AG04450 (cell line): ENCODE data around the gene GRK7. TPM values are rescaled to one million over a fixed set of nuclear protein-coding genes. Genes with fewer than 3 reads are reported as not detected.

Experiments
- CTCF ChIA-PET: fragments of 300-600, 350-600 bp; formaldehyde crosslinking; extraction: SDS; loops from one replicate; lab custom pipeline; 2022; ENCODE audit warnings: antibody characterized with exemption, inconsistent platforms; lab: Charles Lee
- POLR2A ChIA-PET: fragments of 350-600 bp; formaldehyde crosslinking; extraction: SDS; loops from one replicate; lab custom pipeline; 2021; ENCODE audit warnings: antibody characterized with exemption, inconsistent platforms; lab: Yijun Ruan, JAX
- DNase-seq: peaks from one replicate; pipeline ENCODE4 v3.0.0-alpha.2; 2011; ENCODE audit warnings: low read depth, low spot score
- H3K27ac ChIP-seq: one replicate; pipeline ENCODE4 v1.5.1; 2012; ENCODE audit warnings: low read depth, low read length, control low read depth
- H3K27me3 ChIP-seq: one replicate; pipeline ENCODE4 v1.6.0; 2012; ENCODE audit warnings: low read length; ENCODE audit not compliant: control insufficient read depth, insufficient read depth
- H3K4me3 ChIP-seq: 2 replicates; pipeline ENCODE4 v1.5.1; 2011; ENCODE audit warnings: mild to moderate bottlenecking, low read depth, low read length, control low read depth
- H3K9me3 ChIP-seq: 2 replicates; pipeline ENCODE4 v1.5.1; 2012; ENCODE audit warnings: low read length; ENCODE audit not compliant: control insufficient read depth, insufficient read depth
- polyA plus RNA-seq: library from polyadenylated mRNA; depleted of rRNA; stranded (reverse); fragments of >200 nt; gene quantifications from 2 replicates; pipeline ENCODE4 v1.2.3, GENCODE V29; 2011
- TF ChIP-seq, protein P1 (sequence below): IDR thresholded peaks from 2 replicates; pipeline ENCODE4 v1.5.1; 2011; ENCODE audit warnings: low read depth, low read length, control low read depth, inconsistent platforms

Gene GRK7
- polyA plus RNA-seq, 1 experiment = not detected

- CTCF ChIA-PET = no interaction called here
- no peak for DNase-seq
- POLR2A ChIA-PET = no interaction called here
- Histone ChIP-seq H3K27ac (no peak overlapping the region), H3K27me3 (peaks cover 7% of the 10 kb centered on the region), H3K4me3 (no peak overlapping the region), H3K9me3 (no peaks in the 10 kb centered on the region)
- TF ChIP-seq, protein P1, sequence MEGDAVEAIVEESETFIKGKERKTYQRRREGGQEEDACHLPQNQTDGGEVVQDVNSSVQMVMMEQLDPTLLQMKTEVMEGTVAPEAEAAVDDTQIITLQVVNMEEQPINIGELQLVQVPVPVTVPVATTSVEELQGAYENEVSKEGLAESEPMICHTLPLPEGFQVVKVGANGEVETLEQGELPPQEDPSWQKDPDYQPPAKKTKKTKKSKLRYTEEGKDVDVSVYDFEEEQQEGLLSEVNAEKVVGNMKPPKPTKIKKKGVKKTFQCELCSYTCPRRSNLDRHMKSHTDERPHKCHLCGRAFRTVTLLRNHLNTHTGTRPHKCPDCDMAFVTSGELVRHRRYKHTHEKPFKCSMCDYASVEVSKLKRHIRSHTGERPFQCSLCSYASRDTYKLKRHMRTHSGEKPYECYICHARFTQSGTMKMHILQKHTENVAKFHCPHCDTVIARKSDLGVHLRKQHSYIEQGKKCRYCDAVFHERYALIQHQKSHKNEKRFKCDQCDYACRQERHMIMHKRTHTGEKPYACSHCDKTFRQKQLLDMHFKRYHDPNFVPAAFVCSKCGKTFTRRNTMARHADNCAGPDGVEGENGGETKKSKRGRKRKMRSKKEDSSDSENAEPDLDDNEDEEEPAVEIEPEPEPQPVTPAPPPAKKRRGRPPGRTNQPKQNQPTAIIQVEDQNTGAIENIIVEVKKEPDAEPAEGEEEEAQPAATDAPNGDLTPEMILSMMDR = no peak
These were observed 44.2 kb downstream of the GRK7 start for GRCh38 chr3:141807277-141808033.

DNA sequence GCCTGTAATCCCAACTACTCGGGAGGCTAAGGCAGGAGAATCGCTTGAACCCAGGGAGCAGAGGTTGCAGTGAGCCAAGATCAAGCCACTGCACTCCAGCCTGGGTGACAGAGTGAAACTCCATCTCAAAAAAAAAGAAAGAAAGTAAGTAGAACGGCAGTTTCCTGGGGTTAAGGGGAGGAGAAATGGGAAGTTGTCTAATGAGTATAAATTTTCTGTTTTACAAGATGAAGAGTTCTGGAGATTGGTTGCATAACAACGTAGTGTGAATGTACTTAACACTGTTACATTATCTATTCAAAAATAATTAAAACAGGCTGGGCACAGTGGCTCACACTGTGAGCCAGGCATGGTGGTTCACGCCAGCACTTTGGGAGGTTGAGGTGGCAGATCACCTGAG lies 45.4 kb downstream of the GRK7 start:
- peaks cover 6% of the 10 kb centered on the region for H3K27me3 ChIP-seq
- H3K27ac ChIP-seq = no peak overlapping the region
- DNase-seq = no peak
- H3K9me3 ChIP-seq = no peaks in the 10 kb centered on the region
- POLR2A ChIA-PET = no interaction called here
- TF ChIP-seq, protein P1 = no peak
- H3K4me3 ChIP-seq = no peak overlapping the region
- CTCF ChIA-PET = no interaction called here

- H3K9me3 ChIP-seq = no peaks in the 10 kb centered on the region
- TF ChIP-seq, protein P1 = no peak
- H3K27me3 ChIP-seq = peaks cover 6% of the 10 kb centered on the region
- H3K4me3 ChIP-seq = no peak overlapping the region
- no peak for DNase-seq
- no peak overlapping the region for H3K27ac ChIP-seq
- ChIA-PET POLR2A (no interaction called here), CTCF (no interaction called here)
These were observed 47.0 kb downstream of the GRK7 start for GRCh38 chr3:141810161-141810560.

DNA sequence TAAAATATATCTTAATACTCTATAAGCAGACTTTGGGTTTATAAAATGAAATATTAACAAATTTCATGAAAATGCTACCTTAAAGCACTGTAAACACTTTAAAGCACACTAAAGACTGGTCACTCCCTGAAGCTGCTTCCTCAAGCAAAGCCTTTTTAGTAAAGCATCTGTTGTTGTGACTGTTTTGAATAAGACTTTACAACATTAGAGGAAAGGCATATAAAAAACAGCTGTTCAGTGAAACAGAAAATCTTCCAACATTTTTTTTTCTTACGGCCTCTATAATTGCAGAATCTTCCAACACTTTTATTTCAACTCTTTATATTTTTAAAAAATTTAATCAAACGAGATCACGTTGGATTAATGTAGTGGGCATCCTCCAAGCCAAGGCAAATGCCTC lies 48.1 kb downstream of the GRK7 start:
- POLR2A ChIA-PET = no interaction called here
- no peak for DNase-seq

GRCh38 chr3:141812084-141812483 lies 48.9 kb downstream of the GRK7 start:
- Histone ChIP-seq H3K4me3 (no peak overlapping the region), H3K27ac (no peak overlapping the region), H3K9me3 (peaks cover 5% of the 10 kb centered on the region), H3K27me3 (peaks cover 16% of the 10 kb centered on the region)
- DNase-seq = no peak
- TF ChIP-seq, protein P1 = no peak
- ChIA-PET CTCF (no interaction called here), POLR2A (no interaction called here)

More for the DNA sequence above, 48.1 kb downstream of the GRK7 start:
- TF ChIP-seq, protein P1 = no peak
- Histone ChIP-seq H3K4me3 (no peak overlapping the region), H3K27ac (no peak overlapping the region), H3K27me3 (peaks cover 10% of the 10 kb centered on the region), H3K9me3 (peaks cover 5% of the 10 kb centered on the region)
- CTCF ChIA-PET = no interaction called here
